ENCODE measurements around the gene SUCO.

The SUCO gene

GRCh38 chr1:172561252-172561651, 28.3 kb downstream of the SUCO start:
- H3K36me3 ChIP-seq (ENCODE audit: insufficient read depth, low read length) = peaks cover 99% of the 10 kb centered on the region
- H3K9ac ChIP-seq (ENCODE audit: low read depth, low read length, poor library complexity, severe bottlenecking) = no peak overlapping the region
- no peaks in the 10 kb centered on the region for H3K4me1 ChIP-seq (ENCODE audit: insufficient read depth, low read length, poor library complexity, severe bottlenecking)
- H3K4me3 ChIP-seq (ENCODE audit: low read length, poor library complexity, severe bottlenecking) = no peak overlapping the region
- no peaks in the 10 kb centered on the region for H3F3A ChIP-seq (ENCODE audit: low read depth)
- no peak overlapping the region for H2AFZ ChIP-seq (ENCODE audit: low read length)
- no peak for TF ChIP-seq CTCF (conservative IDR thresholded peaks at IDR 0.05; ENCODE audit: low read length)
- TF ChIP-seq EZH2phosphoT487 (IDR thresholded peaks at IDR 0.05; ENCODE audit: borderline replicate concordance) = no peak
- no peaks in the 10 kb centered on the region; the same call in 1 of the 2 replicates for H3K9me3 ChIP-seq (ENCODE audit: insufficient read depth, low read depth, low read length)
- no peaks in the 10 kb centered on the region for H3K9me2 ChIP-seq (replicated peaks; ENCODE audit: low read depth, low read length)
- H4K20me1 ChIP-seq (ENCODE audit: insufficient read depth, low read length, poor library complexity, severe bottlenecking) = no peaks in the 10 kb centered on the region
- H3K79me2 ChIP-seq (ENCODE audit: insufficient read depth, low read length) = no peaks in the 10 kb centered on the region
- no peak overlapping the region for H3K4me2 ChIP-seq (ENCODE audit: low read depth, low read length, poor library complexity, severe bottlenecking)
- H3K27me3 ChIP-seq (ENCODE audit: insufficient read depth, low read length, poor library complexity, severe bottlenecking) = no peaks in the 10 kb centered on the region

- H2AFZ ChIP-seq (ENCODE audit: low read length) = no peak overlapping the region
- no peaks in the 10 kb centered on the region for H3K4me1 ChIP-seq (ENCODE audit: insufficient read depth, low read length, poor library complexity, severe bottlenecking)
- H3K27me3 ChIP-seq (ENCODE audit: insufficient read depth, low read length, poor library complexity, severe bottlenecking) = no peaks in the 10 kb centered on the region
- no peaks in the 10 kb centered on the region; the same call in 1 of the 2 replicates for H3K9me3 ChIP-seq (ENCODE audit: insufficient read depth, low read depth, low read length)
- no peaks in the 10 kb centered on the region for H3K9me2 ChIP-seq (replicated peaks; ENCODE audit: low read depth, low read length)
- no peaks in the 10 kb centered on the region for H3F3A ChIP-seq (ENCODE audit: low read depth)
- H3K4me3 ChIP-seq (ENCODE audit: low read length, poor library complexity, severe bottlenecking) = no peak overlapping the region
- no peaks in the 10 kb centered on the region for H3K79me2 ChIP-seq (ENCODE audit: insufficient read depth, low read length)
- TF ChIP-seq EZH2phosphoT487 (IDR thresholded peaks at IDR 0.05; ENCODE audit: borderline replicate concordance) (no peak), CTCF (conservative IDR thresholded peaks at IDR 0.05; ENCODE audit: low read length) (no peak)
- H4K20me1 ChIP-seq (ENCODE audit: insufficient read depth, low read length, poor library complexity, severe bottlenecking) = no peaks in the 10 kb centered on the region
- no peak overlapping the region for H3K4me2 ChIP-seq (ENCODE audit: low read depth, low read length, poor library complexity, severe bottlenecking)
- peaks cover 89% of the 10 kb centered on the region for H3K36me3 ChIP-seq (ENCODE audit: insufficient read depth, low read length)
- no peak overlapping the region for H3K9ac ChIP-seq (ENCODE audit: low read depth, low read length, poor library complexity, severe bottlenecking)
Measured at GRCh38 chr1:172566196-172566997, 33.4 kb downstream of the SUCO start.

DNA sequence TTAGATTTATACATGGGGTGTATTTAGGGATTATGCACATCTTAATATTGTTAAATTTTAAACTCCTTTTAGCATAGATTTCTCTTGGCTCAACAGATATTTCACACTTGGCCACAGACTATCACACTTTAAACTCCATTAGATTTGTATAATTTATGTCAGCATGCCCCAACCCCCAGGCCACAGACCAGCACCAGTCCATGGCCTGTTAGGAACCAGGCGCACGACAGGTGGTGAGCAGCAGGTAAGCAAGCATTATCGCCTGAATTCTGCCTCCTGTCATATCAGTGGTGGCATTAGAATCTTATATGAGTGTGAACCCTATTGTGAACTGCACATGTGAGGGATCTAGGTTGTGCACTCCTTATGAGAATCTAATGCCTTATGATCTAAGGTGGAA, 34.8 kb downstream of the SUCO start:
- H3K4me1 ChIP-seq (ENCODE audit: insufficient read depth, low read length, poor library complexity, severe bottlenecking) = no peaks in the 10 kb centered on the region
- H2AFZ ChIP-seq (ENCODE audit: low read length) = no peak overlapping the region
- H3K9me2 ChIP-seq (replicated peaks; ENCODE audit: low read depth, low read length) = no peaks in the 10 kb centered on the region
- H3K79me2 ChIP-seq (ENCODE audit: insufficient read depth, low read length) = no peaks in the 10 kb centered on the region
- H3K9ac ChIP-seq (ENCODE audit: low read depth, low read length, poor library complexity, severe bottlenecking) = no peak overlapping the region
- no peak overlapping the region for H3K4me2 ChIP-seq (ENCODE audit: low read depth, low read length, poor library complexity, severe bottlenecking)
- peaks cover 77% of the 10 kb centered on the region for H3K36me3 ChIP-seq (ENCODE audit: insufficient read depth, low read length)
- H3F3A ChIP-seq (ENCODE audit: low read depth) = no peaks in the 10 kb centered on the region
- TF ChIP-seq CTCF (conservative IDR thresholded peaks at IDR 0.05; ENCODE audit: low read length) (no peak), EZH2phosphoT487 (IDR thresholded peaks at IDR 0.05; ENCODE audit: borderline replicate concordance) (no peak)
- no peaks in the 10 kb centered on the region; the same call in 1 of the 2 replicates for H3K9me3 ChIP-seq (ENCODE audit: insufficient read depth, low read depth, low read length)
- H3K4me3 ChIP-seq (ENCODE audit: low read length, poor library complexity, severe bottlenecking) = no peak overlapping the region
- H4K20me1 ChIP-seq (ENCODE audit: insufficient read depth, low read length, poor library complexity, severe bottlenecking) = no peaks in the 10 kb centered on the region
- H3K27me3 ChIP-seq (ENCODE audit: insufficient read depth, low read length, poor library complexity, severe bottlenecking) = no peaks in the 10 kb centered on the region
